HFFc6 (cell line): Measurements from ENCODE around the gene CEP104. TPM values are rescaled to one million over a fixed set of nuclear protein-coding genes. Genes with fewer than 3 reads are reported as not detected.

ENCODE experiments used
- DNase-seq: peaks from one replicate; pipeline ENCODE4 v3.0.0-alpha.2; 2018
- H3K27ac Mint-ChIP-seq: 2 replicates; pipeline ENCODE4 v1.8.0; 2020; ENCODE audit warnings: mild to moderate bottlenecking, mixed read lengths
- H3K27me3 Mint-ChIP-seq: 2 replicates; pipeline ENCODE4 v1.8.0; 2021; ENCODE audit warnings: mild to moderate bottlenecking, moderate library complexity, mixed read lengths; ENCODE audit not compliant: insufficient read depth
- H3K36me3 Mint-ChIP-seq: 2 replicates; pipeline ENCODE4 v1.8.0; 2021; ENCODE audit warnings: low read depth, mixed read lengths
- H3K4me1 Mint-ChIP-seq: 2 replicates; pipeline ENCODE4 v1.8.0; 2020; ENCODE audit warnings: low read depth, mixed read lengths
- H3K4me3 Mint-ChIP-seq: 2 replicates; pipeline ENCODE4 v1.8.0; 2020; ENCODE audit warnings: mild to moderate bottlenecking, moderate library complexity, mixed read lengths
- H3K9me3 Mint-ChIP-seq: 2 replicates; pipeline ENCODE4 v1.8.0; 2020; ENCODE audit warnings: mild to moderate bottlenecking, mixed read lengths
- CTCF ChIP-seq: fragments of 200-600 bp; sonication (generic); IDR thresholded peaks from 2 replicates; pipeline ENCODE4 v1.5.0; 2021; ENCODE audit warnings: antibody characterized with exemption, mild to moderate bottlenecking
- total RNA-seq, 6 experiments: library from RNA; stranded (reverse); fragmentation: NEBNext Ultra II Directional; extraction: Animal tissue kit (Norgen Biotek cat#: 25700); gene quantifications; 2 replicates in 1 of 6; 3 replicates in 5 of 6; pipeline ENCODE4 v1.2.3, GENCODE V29; 2021

The CEP104 gene
- total RNA-seq, 6 experiments from 2014 or later, result 43.2 to 63.4 (median 52.9) TPM

GRCh38 chr1:3762151-3762872, 94.7 kb downstream of the CEP104 start:
- H3K27me3 Mint-ChIP-seq, result peaks cover 24% of the 10 kb centered on the region
- peaks cover 9% of the 10 kb centered on the region; the same call in 1 of the 2 replicates for H3K36me3 Mint-ChIP-seq
- H3K27ac Mint-ChIP-seq, result no peak overlapping the region
- DNase-seq, result no peak
- peaks cover 7% of the 10 kb centered on the region for H3K9me3 Mint-ChIP-seq
- no peaks in the 10 kb centered on the region; the same call in 1 of the 2 replicates for H3K4me1 Mint-ChIP-seq
- no peak overlapping the region for H3K4me3 Mint-ChIP-seq
- no peak for TF ChIP-seq CTCF

Other genes with a start within 250 kb of the CEP104 start
- 10 to 100 TPM; 20.3 to 39.2 (median 23.0) TPM for gene MEGF6, start 245.7 kb downstream of the CEP104 start, total RNA-seq
- 10 to 100 TPM; 51.8 to 63.5 (median 58.0) TPM for gene TPRG1L, start 232.2 kb downstream of the CEP104 start, total RNA-seq
- gene WRAP73, start 207.1 kb downstream of the CEP104 start, total RNA-seq, result 10 to 100 TPM; 11.8 to 14.8 (median 14.3) TPM
- not detected for gene TP73, start 204.7 kb downstream of the CEP104 start, total RNA-seq
- not detected for gene CCDC27, start 104.8 kb downstream of the CEP104 start, total RNA-seq
- 1 to 10 TPM in 4 of 6 experiments, under 1 TPM in 2; 0.38 to 3.4 (median 1.6) TPM for gene SMIM1, start 84.5 kb downstream of the CEP104 start, total RNA-seq
- 10 to 100 TPM; 39.1 to 51.0 (median 45.2) TPM for gene LRRC47, start 60.7 kb downstream of the CEP104 start, total RNA-seq
- 1 to 10 TPM; 4.5 to 5.8 (median 5.2) TPM for gene DFFB, start 265 bp upstream of the CEP104 start, total RNA-seq
- 10 to 100 TPM; 19.2 to 23.5 (median 20.7) TPM for gene C1orf174, start 43.1 kb upstream of the CEP104 start, total RNA-seq